HCT116 (cell line): Measurements from ENCODE around the gene UBTD2. TPM values are rescaled to one million over a fixed set of nuclear protein-coding genes. Genes with fewer than 3 reads are reported as not detected.

Experiments
- ATAC-seq: fragments of 200-7000 bp; cut with Tn5 transposase; 2 replicates; pipeline ENCODE4 v1.9.1; 2020; ENCODE audit warnings: mild to moderate bottlenecking, moderate library complexity
- Bru-seq: library from RNA; stranded (reverse); fragments of 400-500 nt; gene quantifications from one replicate; lab custom pipeline; 2021; lab: Mats Ljungman, UMichigan
- BruChase-seq, 2 experiments: library from RNA; stranded (reverse); fragments of 400-500 nt; gene quantifications; one replicate each; lab custom pipeline; 2021; lab: Mats Ljungman, UMichigan
- BruUV-seq: library from RNA; stranded (reverse); fragments of 400-500 nt; replicated peaks from 2 replicates; lab custom pipeline; 2021; lab: Mats Ljungman, UMichigan
- CTCF ChIA-PET: fragments of 300-600 bp; sonication (Branson Sonifier 250); formaldehyde crosslinking; loops from one replicate; lab custom pipeline; 2021; ENCODE audit warnings: antibody characterized with exemption; lab: Charles Lee
- POLR2A ChIA-PET: fragments of 300-600, 350-600 bp; sonication (Branson Sonifier 250); formaldehyde crosslinking; loops from one replicate; lab custom pipeline; 2021; ENCODE audit warnings: antibody characterized with exemption; lab: Charles Lee
- RAD21 ChIA-PET, 2 experiments: fragments of 300-600 bp; sonication (Branson Sonifier 250); formaldehyde crosslinking; loops; one replicate each; lab custom pipeline; 2023; ENCODE audit warnings: low total read pairs in 2 of 2; ENCODE audit not compliant: uncharacterized antibody in 2 of 2, unreplicated experiment in 2 of 2, low non-redundant PET in 1 of 2; lab: Charles Lee
- DNase-seq: peaks from one replicate; pipeline ENCODE4 v3.0.0-alpha.2; 2010; ENCODE audit warnings: low read depth, low spot score
- H2AFZ ChIP-seq: fragments of 200-600 bp; shearing (Covaris generic), sonication (generic); 2 replicates; pipeline ENCODE4 v1.6.1; 2017; ENCODE audit warnings: low read depth, mixed run types, mixed read lengths, antibody characterized with exemption, low read length; ENCODE audit not compliant: poor library complexity, severe bottlenecking
- H3K27ac ChIP-seq: 2 replicates; pipeline ENCODE4 v1.5.1; 2012; ENCODE audit warnings: low read depth, low read length
- H3K27me3 ChIP-seq: fragments of 200-600 bp; sonication (generic); 2 replicates; pipeline ENCODE4 v1.6.1; 2016; ENCODE audit warnings: mixed run types, low read length, mixed read lengths; ENCODE audit not compliant: insufficient read depth
- H3K36me3 ChIP-seq, 2 experiments: fragments of 200-500 bp in 1 of 2; fragments of 200-600 bp in 1 of 2; sonication (Bioruptor generic) in 1 of 2; sonication (generic) in 1 of 2; 2 replicates each; pipeline versions ENCODE4 v1.5.1 to v1.6.1; 2014 to 2016; ENCODE audit warnings: low read length in 2 of 2, inconsistent platforms in 1 of 2, mixed read lengths in 1 of 2, mixed run types in 1 of 2; ENCODE audit not compliant: insufficient read depth in 2 of 2, control insufficient read depth in 1 of 2
- H3K4me1 ChIP-seq, 2 experiments: fragments of 200-600 bp in 1 of 2; sonication (generic) in 1 of 2; 2 replicates each; pipeline versions ENCODE4 v1.5.1 to v1.6.1; 2012 to 2017; ENCODE audit warnings: low read length in 2 of 2, inconsistent platforms in 1 of 2, mild to moderate bottlenecking in 1 of 2, mixed read lengths in 1 of 2, mixed run types in 1 of 2, moderate library complexity in 1 of 2; ENCODE audit not compliant: insufficient read depth in 2 of 2, control insufficient read depth in 1 of 2
- H3K4me2 ChIP-seq: fragments of 200-600 bp; sonication (generic); 2 replicates; pipeline ENCODE4 v1.6.1; 2017; ENCODE audit warnings: mixed run types, low read length, mixed read lengths
- H3K4me3 ChIP-seq, 2 experiments: fragments of 200-600 bp in 1 of 2; sonication (generic) in 1 of 2; replicated peaks in 1 of 2; 2 replicates each; pipeline ENCODE4 v1.5.1; 2011 to 2016; ENCODE audit warnings: low read length in 2 of 2, control low read depth in 1 of 2, low read depth in 1 of 2, mild to moderate bottlenecking in 1 of 2, mixed read lengths in 1 of 2, mixed run types in 1 of 2
- H3K79me2 ChIP-seq: fragments of 200-600 bp; sonication (generic); 2 replicates; pipeline ENCODE4 v1.6.1; 2017; ENCODE audit warnings: mild to moderate bottlenecking, mixed run types, low read length, moderate library complexity, mixed read lengths; ENCODE audit not compliant: insufficient read depth
- H3K9ac ChIP-seq: fragments of 200-600 bp; sonication (generic); 2 replicates; pipeline ENCODE4 v1.6.1; 2016; ENCODE audit warnings: low read length, mixed read lengths
- H3K9me2 ChIP-seq: fragments of 200-600 bp; sonication (generic), shearing (Covaris generic); 2 replicates; pipeline ENCODE4 v1.6.1; 2017; ENCODE audit warnings: mixed run types, mild to moderate bottlenecking, moderate library complexity; ENCODE audit not compliant: insufficient read depth
- H3K9me3 ChIP-seq, 2 experiments: fragments of 200-500 bp in 1 of 2; fragments of 200-600 bp in 1 of 2; sonication (Bioruptor generic) in 1 of 2; sonication (generic) in 1 of 2; 2 replicates each; pipeline ENCODE4 v1.6.1; 2014 to 2017; ENCODE audit warnings: low read length in 2 of 2, mixed read lengths in 2 of 2, inconsistent platforms in 1 of 2, low read depth in 1 of 2, mild to moderate bottlenecking in 1 of 2, mixed run types in 1 of 2, moderate library complexity in 1 of 2; ENCODE audit not compliant: control insufficient read depth in 1 of 2, insufficient read depth in 1 of 2
- H4K20me1 ChIP-seq: fragments of 200-600 bp; sonication (generic), shearing (Covaris generic); 2 replicates; pipeline ENCODE4 v1.6.1; 2017; ENCODE audit warnings: mixed run types, mild to moderate bottlenecking, moderate library complexity; ENCODE audit not compliant: insufficient read depth
- CBX3 ChIP-seq: IDR thresholded peaks from 2 replicates; pipeline ENCODE4 v1.6.1; 2012; ENCODE audit warnings: low read depth
- EZH2phosphoT487 ChIP-seq: fragments of 200-600 bp; IDR thresholded peaks from 2 replicates; pipeline ENCODE4 v1.6.1; 2018; ENCODE audit warnings: antibody characterized with exemption, borderline replicate concordance
- POLR2A ChIP-seq: IDR thresholded peaks from 2 replicates; pipeline ENCODE4 v1.7.0; 2011; ENCODE audit warnings: borderline replicate concordance; ENCODE audit not compliant: insufficient read depth, insufficient read length; ENCODE audit errors: extremely low read depth
- POLR2AphosphoS5 ChIP-seq: IDR thresholded peaks from 2 replicates; pipeline ENCODE4 v1.6.1; 2011; ENCODE audit warnings: mild to moderate bottlenecking, low read depth, low read length, moderate library complexity
- RAD21 ChIP-seq: IDR thresholded peaks from 2 replicates; pipeline ENCODE4 v1.6.1; 2012; ENCODE audit warnings: low read depth, mild to moderate bottlenecking
- SIN3A ChIP-seq: IDR thresholded peaks from 2 replicates; pipeline ENCODE4 v1.6.1; 2012; ENCODE audit warnings: low read depth
- YY1 ChIP-seq: IDR thresholded peaks from 2 replicates; pipeline ENCODE4 v1.6.1; 2011; ENCODE audit warnings: low read length, low read depth, moderate library complexity, mild to moderate bottlenecking; ENCODE audit not compliant: insufficient replicate concordance; ENCODE audit errors: extremely low read depth
- ZFX ChIP-seq: fragments of 450-650 bp; IDR thresholded peaks from 2 replicates; pipeline ENCODE4 v1.6.1; 2017
- ZNF274 ChIP-seq: fragments of 200-500 bp; sonication (Bioruptor generic); IDR thresholded peaks from 2 replicates; pipeline ENCODE4 v1.6.1; 2014; ENCODE audit warnings: mild to moderate bottlenecking, low read depth, low read length, inconsistent platforms
- intact Hi-C: fragments of 100-400 bp; cut with micrococcal nuclease; formaldehyde crosslinking; loops from 2 replicates; pipeline ENCODE4 v1.10.0; 2022
- long read RNA-seq: library from polyadenylated mRNA; unstranded; transcript quantifications from one replicate; pipeline ENCODE4 v2.0.0, GENCODE V29; 2021; ENCODE audit not compliant: unreplicated experiment
- polyA plus RNA-seq: library from polyadenylated mRNA; unstranded; fragments of >200 nt; gene quantifications from 2 replicates; pipeline ENCODE4 v1.2.1, GENCODE V29; 2012; ENCODE audit warnings: missing spikeins
- total RNA-seq: library from RNA; stranded (reverse); gene quantifications from one replicate; pipeline ENCODE4 v1.2.1, GENCODE V29; 2021; ENCODE audit not compliant: unreplicated experiment
- TF ChIP-seq, protein P1 (sequence below): IDR thresholded peaks from 2 replicates; pipeline ENCODE4 v1.6.1; 2012
- TF ChIP-seq, protein P2 (sequence below): IDR thresholded peaks from 2 replicates; pipeline ENCODE4 v1.6.1; 2011; ENCODE audit warnings: mild to moderate bottlenecking, low read length, moderate library complexity; ENCODE audit not compliant: insufficient replicate concordance; ENCODE audit errors: extremely low read depth
- TF ChIP-seq, protein P3 (sequence below): IDR thresholded peaks from 2 replicates; pipeline ENCODE4 v1.6.1; 2012
- TF ChIP-seq, protein P4 (sequence below), 3 experiments: fragments of 200-600 bp in 1 of 3; sonication (generic) in 1 of 3; IDR thresholded peaks in 2 of 3; conservative IDR thresholded peaks in 1 of 3; 2 replicates each; pipeline ENCODE4 v1.5.1; 2012 to 2017; ENCODE audit warnings: low read depth in 2 of 3, low read length in 2 of 3, antibody characterized with exemption in 1 of 3, borderline replicate concordance in 1 of 3, control low read depth in 1 of 3, mild to moderate bottlenecking in 1 of 3, mixed read lengths in 1 of 3, mixed run types in 1 of 3, moderate library complexity in 1 of 3; ENCODE audit not compliant: insufficient read depth in 1 of 3

The UBTD2 gene, protein sequence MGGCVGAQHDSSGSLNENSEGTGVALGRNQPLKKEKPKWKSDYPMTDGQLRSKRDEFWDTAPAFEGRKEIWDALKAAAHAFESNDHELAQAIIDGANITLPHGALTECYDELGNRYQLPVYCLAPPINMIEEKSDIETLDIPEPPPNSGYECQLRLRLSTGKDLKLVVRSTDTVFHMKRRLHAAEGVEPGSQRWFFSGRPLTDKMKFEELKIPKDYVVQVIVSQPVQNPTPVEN
- total RNA-seq (15.9 TPM), Bru-seq, nascent RNA (percentile 79 among the genes with signal in this experiment), BruChase-seq, experiment 1, labeled RNA remaining after a 6-hour chase (percentile 68 among the genes with signal in this experiment), BruChase-seq, experiment 2, labeled RNA remaining after a 2-hour chase (percentile 76 among the genes with signal in this experiment)
- polyA plus RNA-seq = 6.6 and 9.7 TPM in 2 replicates
- long read RNA-seq, transcript UBTD2-201 (3 exons, 3,301 nt) = major isoform, 59 of 65 reads
- long read RNA-seq, partial matches to known transcripts = 1 of 65 reads
- long read RNA-seq, other reads (novel, unspliced or antisense) = 5 of 65 reads

DNA sequence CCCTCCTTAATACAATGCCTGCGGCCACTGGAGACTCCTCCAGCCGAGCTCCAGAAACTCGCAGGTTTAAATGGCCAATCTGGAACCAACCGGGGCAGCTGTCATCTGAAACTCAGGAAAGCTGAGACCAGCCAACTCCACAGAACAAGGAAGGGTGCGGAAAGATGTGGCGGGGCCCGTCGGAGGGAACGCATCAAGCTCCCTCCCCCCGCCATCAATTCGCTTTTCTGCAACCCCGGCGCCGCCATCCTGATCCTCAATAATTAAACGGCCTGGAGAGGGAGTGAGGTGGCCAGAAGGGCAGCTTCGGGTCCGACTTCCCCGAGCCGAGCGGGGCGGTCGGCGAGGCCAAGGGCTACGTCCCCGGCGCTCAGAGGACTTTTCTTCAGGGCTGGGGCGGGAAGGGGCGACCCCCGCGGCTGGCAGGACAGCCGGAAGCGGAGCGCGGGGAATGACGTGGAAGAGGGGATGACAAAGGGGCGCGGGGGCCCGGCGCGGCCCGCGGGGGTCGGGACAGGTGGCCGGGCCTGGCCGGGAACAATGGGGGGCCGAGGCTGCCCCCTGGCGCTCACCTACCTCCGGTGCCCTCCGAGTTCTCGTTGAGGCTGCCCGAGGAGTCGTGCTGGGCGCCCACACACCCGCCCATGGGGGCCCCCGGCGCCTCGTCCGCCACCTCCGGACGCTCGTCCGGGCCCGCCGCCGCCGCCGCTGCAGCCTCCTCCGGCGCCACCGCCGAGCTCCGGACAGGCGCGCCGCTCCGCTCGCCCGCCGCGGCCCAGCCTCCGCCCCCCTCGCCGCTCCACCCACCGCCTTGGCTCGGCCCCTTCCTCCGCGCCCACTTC lies at the start of gene UBTD2:
Gene UBTD2 (minus strand): TSS at position 745 of the 842 bp plus-strand sequence. CDS start 99 bp downstream, at position 646.
- no peaks in the 10 kb centered on the region for H4K20me1 ChIP-seq
- peak within 1 kb of the TSS; percentile 94 for H3K4me2 ChIP-seq
- CTCF ChIA-PET = interaction anchor here (0.6 to 2.8 kb wide), 8 partner anchors 8 to 371 kb away, joined by 3 to 8 read pairs (median 4); partner anchors contain the start of gene STK10
- H3K9me3 ChIP-seq = no peaks in the 10 kb centered on the region
- H3K9ac ChIP-seq = peak within 1 kb of the TSS; percentile 85
- peaks cover 11 to 20% of the 10 kb centered on the region in 2 experiments; a peak in 3 of 4 replicates for H3K4me1 ChIP-seq
- RAD21 ChIA-PET = interaction anchor here in 1 of 2 experiments (0.8 kb wide), 1 partner anchor 20 kb away, joined by 3 read pairs; no protein-coding TSS in a partner anchor
- H3K27ac ChIP-seq = peak within 1 kb of the TSS; percentile 81
- peak within 1 kb of the TSS; percentile 74 to 90 for H3K4me3 ChIP-seq
- no peaks in the 10 kb centered on the region for H3K9me2 ChIP-seq
- intact Hi-C loops = loop anchor here (1.0 to 2.0 kb wide), 2 partner anchors 94 to 371 kb away; partner anchors contain the start of gene STK10
- POLR2A ChIA-PET = interaction anchor here (0.9 to 1.6 kb wide), 2 partner anchors 9 to 10 kb away, joined by 3 read pairs; no protein-coding TSS in a partner anchor
- TF ChIP-seq ZNF274 (no peak), POLR2A (no peak), ZFX (peak; percentile 93; the same call in 1 of the 2 replicates), CBX3 (no peak), YY1 (peak; percentile 8), SIN3A (peak; percentile 53), EZH2phosphoT487 (no peak), RAD21 (peak; percentile 60), POLR2AphosphoS5 (peak; percentile 79)
- TF ChIP-seq, protein P1, sequence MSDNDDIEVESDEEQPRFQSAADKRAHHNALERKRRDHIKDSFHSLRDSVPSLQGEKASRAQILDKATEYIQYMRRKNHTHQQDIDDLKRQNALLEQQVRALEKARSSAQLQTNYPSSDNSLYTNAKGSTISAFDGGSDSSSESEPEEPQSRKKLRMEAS = peak; percentile 57; the same call in 1 of the 2 replicates
- TF ChIP-seq, protein P2, sequence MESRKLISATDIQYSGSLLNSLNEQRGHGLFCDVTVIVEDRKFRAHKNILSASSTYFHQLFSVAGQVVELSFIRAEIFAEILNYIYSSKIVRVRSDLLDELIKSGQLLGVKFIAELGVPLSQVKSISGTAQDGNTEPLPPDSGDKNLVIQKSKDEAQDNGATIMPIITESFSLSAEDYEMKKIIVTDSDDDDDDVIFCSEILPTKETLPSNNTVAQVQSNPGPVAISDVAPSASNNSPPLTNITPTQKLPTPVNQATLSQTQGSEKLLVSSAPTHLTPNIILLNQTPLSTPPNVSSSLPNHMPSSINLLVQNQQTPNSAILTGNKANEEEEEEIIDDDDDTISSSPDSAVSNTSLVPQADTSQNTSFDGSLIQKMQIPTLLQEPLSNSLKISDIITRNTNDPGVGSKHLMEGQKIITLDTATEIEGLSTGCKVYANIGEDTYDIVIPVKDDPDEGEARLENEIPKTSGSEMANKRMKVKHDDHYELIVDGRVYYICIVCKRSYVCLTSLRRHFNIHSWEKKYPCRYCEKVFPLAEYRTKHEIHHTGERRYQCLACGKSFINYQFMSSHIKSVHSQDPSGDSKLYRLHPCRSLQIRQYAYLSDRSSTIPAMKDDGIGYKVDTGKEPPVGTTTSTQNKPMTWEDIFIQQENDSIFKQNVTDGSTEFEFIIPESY = no peak
- TF ChIP-seq, protein P3, sequence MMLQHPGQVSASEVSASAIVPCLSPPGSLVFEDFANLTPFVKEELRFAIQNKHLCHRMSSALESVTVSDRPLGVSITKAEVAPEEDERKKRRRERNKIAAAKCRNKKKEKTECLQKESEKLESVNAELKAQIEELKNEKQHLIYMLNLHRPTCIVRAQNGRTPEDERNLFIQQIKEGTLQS = no peak
- TF ChIP-seq, protein P4, sequence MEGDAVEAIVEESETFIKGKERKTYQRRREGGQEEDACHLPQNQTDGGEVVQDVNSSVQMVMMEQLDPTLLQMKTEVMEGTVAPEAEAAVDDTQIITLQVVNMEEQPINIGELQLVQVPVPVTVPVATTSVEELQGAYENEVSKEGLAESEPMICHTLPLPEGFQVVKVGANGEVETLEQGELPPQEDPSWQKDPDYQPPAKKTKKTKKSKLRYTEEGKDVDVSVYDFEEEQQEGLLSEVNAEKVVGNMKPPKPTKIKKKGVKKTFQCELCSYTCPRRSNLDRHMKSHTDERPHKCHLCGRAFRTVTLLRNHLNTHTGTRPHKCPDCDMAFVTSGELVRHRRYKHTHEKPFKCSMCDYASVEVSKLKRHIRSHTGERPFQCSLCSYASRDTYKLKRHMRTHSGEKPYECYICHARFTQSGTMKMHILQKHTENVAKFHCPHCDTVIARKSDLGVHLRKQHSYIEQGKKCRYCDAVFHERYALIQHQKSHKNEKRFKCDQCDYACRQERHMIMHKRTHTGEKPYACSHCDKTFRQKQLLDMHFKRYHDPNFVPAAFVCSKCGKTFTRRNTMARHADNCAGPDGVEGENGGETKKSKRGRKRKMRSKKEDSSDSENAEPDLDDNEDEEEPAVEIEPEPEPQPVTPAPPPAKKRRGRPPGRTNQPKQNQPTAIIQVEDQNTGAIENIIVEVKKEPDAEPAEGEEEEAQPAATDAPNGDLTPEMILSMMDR (IDR thresholded peaks at IDR 0.05 in 2 of 3, conservative IDR thresholded peaks at IDR 0.05 in 1 of 3; ENCODE audit: borderline replicate concordance in 1 of 3, insufficient read depth in 1 of 3, low read depth in 2 of 3, low read length in 2 of 3) = peak in 1 of 3 experiments; percentile 57; a peak in 4 of 6 replicates
- H2AFZ ChIP-seq = peak within 1 kb of the TSS; percentile 35
- no peaks in the 10 kb centered on the region for H3K27me3 ChIP-seq
- peak; percentile 88 for ATAC-seq
- H3K36me3 ChIP-seq = no peaks in the 10 kb centered on the region
- H3K79me2 ChIP-seq = peaks cover 50% of the 10 kb centered on the region
- BruUV-seq = no TSS peak
- no peak for DNase-seq
